H9 (cell line): Measurements from ENCODE around the gene CARS1. TPM values are rescaled to one million over a fixed set of nuclear protein-coding genes. Genes with fewer than 3 reads are reported as not detected.

Source experiments
- DNase-seq: peaks from one replicate; pipeline ENCODE4 v3.0.0-alpha.2; 2017
- H2AFZ ChIP-seq: one replicate; pipeline ENCODE4 v1.6.1; 2013; ENCODE audit warnings: mild to moderate bottlenecking, low read length, control low read depth, moderate library complexity
- H2AK5ac ChIP-seq: 2 replicates; pipeline ENCODE4 v1.6.1; 2013; ENCODE audit warnings: low read length, control low read depth, mixed read lengths; ENCODE audit not compliant: insufficient read length
- H2BK120ac ChIP-seq: one replicate; pipeline ENCODE4 v1.6.1; 2013; ENCODE audit warnings: low read depth, mild to moderate bottlenecking, low read length, control low read depth, inconsistent platforms; ENCODE audit not compliant: poor library complexity, severe bottlenecking
- H2BK12ac ChIP-seq: 2 replicates; pipeline ENCODE4 v1.6.1; 2013; ENCODE audit warnings: low read length, control low read depth, mixed read lengths, low read depth; ENCODE audit not compliant: insufficient read length
- H2BK15ac ChIP-seq: 2 replicates; pipeline ENCODE4 v1.6.1; 2013; ENCODE audit warnings: low read depth, low read length, control low read depth
- H2BK20ac ChIP-seq: one replicate; pipeline ENCODE4 v1.6.1; 2013; ENCODE audit warnings: low read depth, mild to moderate bottlenecking, low read length, control low read depth, inconsistent platforms; ENCODE audit not compliant: poor library complexity, severe bottlenecking
- H2BK5ac ChIP-seq: 2 replicates; pipeline ENCODE4 v1.6.1; 2013; ENCODE audit warnings: low read length, control low read depth, mixed read lengths; ENCODE audit not compliant: insufficient read length
- H3K14ac ChIP-seq: 2 replicates; pipeline ENCODE4 v1.6.1; 2013; ENCODE audit warnings: low read length, control low read depth; ENCODE audit not compliant: insufficient read depth
- H3K18ac ChIP-seq: 2 replicates; pipeline ENCODE4 v1.6.1; 2013; ENCODE audit warnings: low read depth, mild to moderate bottlenecking, mixed read lengths, low read length, control low read depth; ENCODE audit not compliant: insufficient read length
- H3K23ac ChIP-seq: 2 replicates; pipeline ENCODE4 v1.6.1; 2013; ENCODE audit warnings: low read length, control low read depth, mixed read lengths, low read depth; ENCODE audit not compliant: insufficient read length
- H3K23me2 ChIP-seq: 2 replicates; pipeline ENCODE4 v1.6.1; 2013; ENCODE audit warnings: low read depth, mild to moderate bottlenecking, mixed read lengths, low read length, control low read depth; ENCODE audit not compliant: insufficient read length, poor library complexity, severe bottlenecking
- H3K27ac ChIP-seq: 2 replicates; pipeline ENCODE4 v1.5.1; 2013; ENCODE audit warnings: low read length, control low read depth, mixed read lengths, low read depth; ENCODE audit not compliant: insufficient read length
- H3K27me3 ChIP-seq: 2 replicates; pipeline ENCODE4 v1.6.1; 2013; ENCODE audit warnings: low read length, control low read depth, inconsistent platforms; ENCODE audit not compliant: insufficient read depth
- H3K4ac ChIP-seq: 2 replicates; pipeline ENCODE4 v1.6.1; 2013; ENCODE audit warnings: low read depth, mild to moderate bottlenecking, control low read depth, inconsistent platforms, low read length, moderate library complexity
- H3K4me1 ChIP-seq: 2 replicates; pipeline ENCODE4 v1.6.1; 2013; ENCODE audit warnings: low read length, control low read depth, inconsistent platforms; ENCODE audit not compliant: insufficient read depth
- H3K4me2 ChIP-seq: 2 replicates; pipeline ENCODE4 v1.6.1; 2013; ENCODE audit warnings: low read length, control low read depth, mixed read lengths; ENCODE audit not compliant: insufficient read length, insufficient read depth
- H3K56ac ChIP-seq: 2 replicates; pipeline ENCODE4 v1.6.1; 2013; ENCODE audit warnings: low read depth, mild to moderate bottlenecking, mixed read lengths, low read length, control low read depth; ENCODE audit not compliant: insufficient read length
- H3K79me1 ChIP-seq: 2 replicates; pipeline ENCODE4 v1.6.1; 2013; ENCODE audit warnings: low read depth, mild to moderate bottlenecking, moderate library complexity, low read length, control low read depth, inconsistent platforms; ENCODE audit not compliant: insufficient read depth, poor library complexity, severe bottlenecking
- H3K79me2 ChIP-seq: 2 replicates; pipeline ENCODE4 v1.6.1; 2013; ENCODE audit warnings: low read length, control low read depth, inconsistent platforms; ENCODE audit not compliant: insufficient read depth
- H3K9ac ChIP-seq: 2 replicates; pipeline ENCODE4 v1.6.1; 2013; ENCODE audit warnings: low read length, control low read depth, mixed read lengths; ENCODE audit not compliant: insufficient read length; ENCODE audit errors: extremely low read depth
- H3K9me3 ChIP-seq: one replicate; pipeline ENCODE4 v1.6.1; 2013; ENCODE audit warnings: low read depth, low read length, inconsistent platforms; ENCODE audit not compliant: control insufficient read depth
- H3T11ph ChIP-seq: one replicate; pipeline ENCODE4 v1.6.1; 2013; ENCODE audit warnings: mild to moderate bottlenecking, low read length, control low read depth, inconsistent platforms
- H4K20me1 ChIP-seq: one replicate; pipeline ENCODE4 v1.6.1; 2013; ENCODE audit not compliant: control insufficient read depth, insufficient read length, insufficient read depth
- H4K5ac ChIP-seq: 2 replicates; pipeline ENCODE4 v1.6.1; 2013; ENCODE audit warnings: low read depth, mild to moderate bottlenecking, mixed read lengths, low read length, control low read depth; ENCODE audit not compliant: insufficient read length
- H4K8ac ChIP-seq: replicated peaks from 2 replicates; pipeline ENCODE4 v1.6.1; 2013; ENCODE audit warnings: low read length, control low read depth, mixed read lengths, low read depth; ENCODE audit not compliant: insufficient read length
- H4K91ac ChIP-seq: 2 replicates; pipeline ENCODE4 v1.6.1; 2013; ENCODE audit warnings: low read depth, mild to moderate bottlenecking, moderate library complexity, mixed read lengths, low read length, control low read depth; ENCODE audit not compliant: insufficient read length
- H3K27ac Mint-ChIP-seq, 3 experiments: 2 replicates in 2 of 3; 3 replicates in 1 of 3; pipeline ENCODE4 v1.8.0; 2020 to 2021; ENCODE audit warnings: mixed read lengths in 3 of 3, mild to moderate bottlenecking in 1 of 3, moderate library complexity in 1 of 3
- H3K27me3 Mint-ChIP-seq: 2 replicates; pipeline ENCODE4 v1.8.0; 2021; ENCODE audit warnings: low read depth, mild to moderate bottlenecking, moderate library complexity, mixed read lengths
- H3K36me3 Mint-ChIP-seq, 3 experiments: 2 replicates in 2 of 3; 3 replicates in 1 of 3; pipeline ENCODE4 v1.8.0; 2020 to 2021; ENCODE audit warnings: low read depth in 3 of 3, mixed read lengths in 3 of 3; ENCODE audit not compliant: insufficient read depth in 1 of 3
- H3K4me1 Mint-ChIP-seq, 2 experiments: 2 replicates each; pipeline ENCODE4 v1.8.0; 2020; ENCODE audit warnings: mixed read lengths in 2 of 2
- H3K4me3 Mint-ChIP-seq, 2 experiments: 2 replicates in 1 of 2; 3 replicates in 1 of 2; pipeline ENCODE4 v1.8.0; 2020 to 2021; ENCODE audit warnings: mild to moderate bottlenecking in 2 of 2, mixed read lengths in 2 of 2, moderate library complexity in 1 of 2
- H3K9me3 Mint-ChIP-seq, 2 experiments: 2 replicates in 1 of 2; 3 replicates in 1 of 2; pipeline ENCODE4 v1.8.0; 2020; ENCODE audit warnings: mild to moderate bottlenecking in 2 of 2, mixed read lengths in 2 of 2, moderate library complexity in 1 of 2
- CTCF ChIP-seq: fragments of 200-600 bp; sonication (generic); conservative IDR thresholded peaks from 3 replicates; pipeline ENCODE4 v1.8.0; 2021; ENCODE audit warnings: antibody characterized with exemption, mild to moderate bottlenecking
- WGBS: extraction: QIAGEN DNeasy Blood & Tissue Kit; methylation state at CpG from one replicate; pipeline ENCODE4 v1.1.7; 2013; ENCODE audit warnings: missing lambda C conversion rate, low lambda C conversion rate, mixed read lengths; ENCODE audit not compliant: insufficient read length; ENCODE audit errors: extremely low coverage; 5-methylcytosine and 5-hydroxymethylcytosine counted together
- total RNA-seq: library from RNA; stranded (reverse); gene quantifications from 2 replicates; pipeline ENCODE4 v1.2.1, GENCODE V29; 2021

The CARS1 gene
- total RNA-seq, 1 experiment from 2014 or later, result 92.3 TPM

- Histone ChIP-seq H3K23me2 (no peaks in the 10 kb centered on the region), H2BK12ac (no peak overlapping the region), H3K27me3 (no peaks in the 10 kb centered on the region), H3K18ac (no peak overlapping the region), H2BK120ac (no peak overlapping the region), H3K27ac (no peak overlapping the region), H4K20me1 (no peaks in the 10 kb centered on the region), H3K79me1 (no peaks in the 10 kb centered on the region), H2BK5ac (no peak overlapping the region), H4K8ac (no peak overlapping the region), H3K56ac (no peak overlapping the region), H2BK15ac (no peak overlapping the region), H3K4me1 (no peaks in the 10 kb centered on the region), H3K23ac (no peak overlapping the region), H3K4ac (no peak overlapping the region), H3K14ac (no peak overlapping the region), H2AK5ac (no peak overlapping the region), H3T11ph (no peak overlapping the region), H3K9ac (no peak overlapping the region), H3K79me2 (no peaks in the 10 kb centered on the region), H2BK20ac (no peak overlapping the region), H4K91ac (no peak overlapping the region), H3K9me3 (no peaks in the 10 kb centered on the region), H2AFZ (no peak overlapping the region), H4K5ac (no peak overlapping the region), H3K4me2 (no peak overlapping the region)
- H3K27me3 Mint-ChIP-seq, result peaks cover 12% of the 10 kb centered on the region
- WGBS, result no CpG with 5 or more reads among the region's 13 CpGs
- peaks cover 0 to 3% of the 10 kb centered on the region in 2 experiments; a peak in 2 of 5 replicates for H3K9me3 Mint-ChIP-seq
- no peaks in the 10 kb centered on the region for H3K36me3 Mint-ChIP-seq
- DNase-seq, result no peak
- no peak for TF ChIP-seq CTCF
- no peak overlapping the region for H3K4me3 Mint-ChIP-seq
- H3K4me1 Mint-ChIP-seq, result peaks cover 0 to 2% of the 10 kb centered on the region in 2 experiments; a peak in 1 of 4 replicates
- H3K27ac Mint-ChIP-seq, result no peak overlapping the region
Measured at GRCh38 chr11:3080733-3081385, 23.6 kb upstream of the CARS1 start.
